Measurements from ENCODE around the gene RPS6KA2. TPM values are rescaled to one million over a fixed set of nuclear protein-coding genes. Genes with fewer than 3 reads are reported as not detected.

The RPS6KA2 gene
- polyA plus RNA-seq, 3 donors = 32.0 to 35.9 (median 35.2) TPM

Other genes starting within 250 kb of the RPS6KA2 start
- gene MPC1, start 244.3 kb downstream of the RPS6KA2 start, polyA plus RNA-seq (ENCODE audit: insufficient read length in 3 of 3) = 10 to 100 TPM; 73.7 to 84.1 (median 82.6) TPM
- 1 to 10 TPM in 1 of 3 donors, under 1 TPM in 2; 0.20 to 3.2 (median 0.26) TPM for gene RAMACL, start 40.6 kb downstream of the RPS6KA2 start, polyA plus RNA-seq (ENCODE audit: insufficient read length in 3 of 3)